Activated naive CD4-positive, alpha-beta T cell treated with Interleukin-2 at 50 U/mL for 16 hours (primary cell): ENCODE measurements around the gene CDC16.
"Not testable (repeated sequence)": the region's sequence is repeated elsewhere in the genome, so short reads cannot be mapped to it uniquely, and the experiment has no call there.

Source experiments
- DNase-seq: peaks from one replicate; pipeline ENCODE4 v3.0.0-alpha.2; 2020

The CDC16 gene

GRCh38 chr13:114229506-114229905 is 5.2 kb upstream of the CDC16 start:
- DNase-seq = no peak

GRCh38 chr13:114230117-114230516 is 4.6 kb upstream of the CDC16 start:
- DNase-seq = no peak

GRCh38 chr13:114230575-114230974 is 4.1 kb upstream of the CDC16 start:
- DNase-seq = no peak

- no peak for DNase-seq
Measured at GRCh38 chr13:114231886-114232285, 2.8 kb upstream of the CDC16 start.

- no peak for DNase-seq
Measured at GRCh38 chr13:114234266-114234644, 442 bp upstream of the CDC16 start.

- no peak for DNase-seq
Measured at GRCh38 chr13:114235697-114236096, 1.0 kb downstream of the CDC16 start.

- no peak for DNase-seq
Measured at GRCh38 chr13:114236227-114236626, 1.5 kb downstream of the CDC16 start.

GRCh38 chr13:114237415-114238112 is 2.9 kb downstream of the CDC16 start:
- no peak for DNase-seq

- no peak for DNase-seq
Measured at GRCh38 chr13:114241918-114242317, 7.2 kb downstream of the CDC16 start.

- DNase-seq = no peak
Measured at GRCh38 chr13:114243971-114244370, 9.3 kb downstream of the CDC16 start.

GRCh38 chr13:114244637-114245036 is 9.9 kb downstream of the CDC16 start:
- DNase-seq = no peak

- no peak for DNase-seq
Measured at GRCh38 chr13:114248011-114248410, 13.3 kb downstream of the CDC16 start.

- no peak for DNase-seq
Measured at GRCh38 chr13:114249077-114249476, 14.4 kb downstream of the CDC16 start.

- DNase-seq = not testable (repeated sequence)
Measured at GRCh38 chr13:114251639-114252440, 17.1 kb downstream of the CDC16 start.

- DNase-seq = no peak
Measured at GRCh38 chr13:114256547-114256946, 21.9 kb downstream of the CDC16 start.

- DNase-seq = no peak
Measured at GRCh38 chr13:114257014-114257413, 22.3 kb downstream of the CDC16 start.

- DNase-seq = no peak
Measured at GRCh38 chr13:114258589-114258988, 23.9 kb downstream of the CDC16 start.

- no peak for DNase-seq
Measured at GRCh38 chr13:114259374-114259773, 24.7 kb downstream of the CDC16 start.

- DNase-seq = no peak
Measured at GRCh38 chr13:114259974-114260373, 25.3 kb downstream of the CDC16 start.

GRCh38 chr13:114260814-114261213 is 26.1 kb downstream of the CDC16 start:
- no peak for DNase-seq

GRCh38 chr13:114261328-114261965 is 26.8 kb downstream of the CDC16 start:
- no peak for DNase-seq

- no peak for DNase-seq
Measured at GRCh38 chr13:114263578-114263977, 28.9 kb downstream of the CDC16 start.

GRCh38 chr13:114264313-114264712 is 29.6 kb downstream of the CDC16 start:
- DNase-seq = not testable (repeated sequence)
